DND-41 (cell line): ENCODE measurements around the gene MYO1E.

ENCODE experiments used
- CTCF ChIP-seq: IDR thresholded peaks from 2 replicates; pipeline ENCODE4 v1.5.1; 2012; ENCODE audit warnings: borderline replicate concordance, low read length, moderate library complexity, mild to moderate bottlenecking; ENCODE audit not compliant: poor library complexity, severe bottlenecking; ENCODE audit errors: extremely low read depth
- EZH2 ChIP-seq: IDR thresholded peaks from 3 replicates; pipeline ENCODE4 v1.6.1; 2012; ENCODE audit warnings: borderline replicate concordance, low read depth, mild to moderate bottlenecking, moderate library complexity, low read length, inconsistent platforms; ENCODE audit not compliant: severe bottlenecking

GRCh38 chr15:59276225-59277178, 96.2 kb downstream of the MYO1E start:
- TF ChIP-seq CTCF (no peak), EZH2 (no peak)
